IMR-90 (cell line): ENCODE measurements around the gene ALDOA. TPM values are rescaled to one million over a fixed set of nuclear protein-coding genes. Genes with fewer than 3 reads are reported as not detected.

ENCODE experiments used
- ATAC-seq: fragments of 200-7000 bp; cut with Tn5 transposase; 2 replicates; pipeline ENCODE4 v1.9.1; 2020; ENCODE audit warnings: low read depth, mild to moderate bottlenecking, moderate library complexity
- BruUV-seq: library from RNA; stranded (reverse); fragments of 400-500 nt; replicated peaks from 2 replicates; lab custom pipeline; 2021; lab: Mats Ljungman, UMichigan
- CTCF ChIA-PET: fragments of 300-600 bp; formaldehyde crosslinking; extraction: SDS; loops from one replicate; lab custom pipeline; 2021; ENCODE audit warnings: antibody characterized with exemption; lab: Yijun Ruan, JAX
- POLR2A ChIA-PET: fragments of 300-600 bp; sonication (Branson Sonifier 250); formaldehyde crosslinking; loops from one replicate; lab custom pipeline; 2022; ENCODE audit warnings: antibody characterized with exemption; ENCODE audit not compliant: unreplicated experiment; lab: Charles Lee
- DNase-seq: peaks from one replicate; pipeline ENCODE4 v3.0.0; 2013
- H2AFZ ChIP-seq: replicated peaks from 2 replicates; pipeline ENCODE3; 2013; ENCODE audit warnings: low read length, mild to moderate bottlenecking; ENCODE audit not compliant: poor library complexity
- H2AK5ac ChIP-seq: 2 replicates; pipeline ENCODE4 v1.6.1; 2013; ENCODE audit warnings: low read depth, low read length, inconsistent platforms
- H2AK9ac ChIP-seq: replicated peaks from 2 replicates; pipeline ENCODE3; 2013; ENCODE audit warnings: mild to moderate bottlenecking, low read depth, low read length, moderate library complexity; ENCODE audit not compliant: poor library complexity
- H2BK120ac ChIP-seq: 2 replicates; pipeline ENCODE4 v1.6.1; 2013; ENCODE audit warnings: low read depth, low read length, inconsistent platforms
- H2BK15ac ChIP-seq: 3 replicates; pipeline ENCODE4 v1.6.1; 2013; ENCODE audit warnings: low read depth, low read length, inconsistent platforms
- H2BK20ac ChIP-seq: 2 replicates; pipeline ENCODE4 v1.6.1; 2013; ENCODE audit warnings: low read depth, mild to moderate bottlenecking, inconsistent platforms, low read length, moderate library complexity
- H2BK5ac ChIP-seq: 2 replicates; pipeline ENCODE4 v1.6.1; 2013; ENCODE audit warnings: mild to moderate bottlenecking, low read depth, low read length, inconsistent platforms; ENCODE audit not compliant: poor library complexity, severe bottlenecking
- H3K14ac ChIP-seq: replicated peaks from 2 replicates; pipeline ENCODE4 v1.6.1; 2013; ENCODE audit warnings: low read depth, low read length, inconsistent platforms
- H3K18ac ChIP-seq: 2 replicates; pipeline ENCODE4 v1.6.1; 2013; ENCODE audit warnings: low read depth, low read length, control low read depth
- H3K23ac ChIP-seq: 2 replicates; pipeline ENCODE4 v1.6.1; 2013; ENCODE audit warnings: low read depth, low read length, inconsistent platforms
- H3K27ac ChIP-seq: 2 replicates; pipeline ENCODE4 v1.5.1; 2013; ENCODE audit warnings: mild to moderate bottlenecking, control low read depth, low read length; ENCODE audit not compliant: insufficient read depth
- H3K27me3 ChIP-seq: 2 replicates; pipeline ENCODE4 v1.6.1; 2013; ENCODE audit warnings: low read length; ENCODE audit not compliant: control insufficient read depth, insufficient read depth
- H3K36me3 ChIP-seq: 2 replicates; pipeline ENCODE4 v1.6.1; 2013; ENCODE audit warnings: low read length, mixed read lengths; ENCODE audit not compliant: control insufficient read depth, insufficient read depth
- H3K4ac ChIP-seq: 2 replicates; pipeline ENCODE4 v1.6.1; 2013; ENCODE audit warnings: low read depth, low read length, inconsistent platforms
- H3K4me1 ChIP-seq: 2 replicates; pipeline ENCODE4 v1.6.1; 2013; ENCODE audit warnings: low read length, mixed read lengths; ENCODE audit not compliant: control insufficient read depth, insufficient read depth
- H3K4me2 ChIP-seq: 2 replicates; pipeline ENCODE4 v1.6.1; 2013; ENCODE audit warnings: low read depth, mild to moderate bottlenecking, control low read depth, low read length, moderate library complexity
- H3K4me3 ChIP-seq: 2 replicates; pipeline ENCODE4 v1.5.1; 2013; ENCODE audit warnings: low read depth, mild to moderate bottlenecking, control low read depth, low read length, moderate library complexity; ENCODE audit not compliant: insufficient read depth
- H3K56ac ChIP-seq: 2 replicates; pipeline ENCODE4 v1.6.1; 2013; ENCODE audit warnings: low read length, inconsistent platforms; ENCODE audit not compliant: insufficient read depth; ENCODE audit errors: extremely low read depth
- H3K79me1 ChIP-seq, 2 experiments: 2 replicates each; pipeline ENCODE4 v1.6.1; 2013; ENCODE audit warnings: low read length in 2 of 2, inconsistent platforms in 1 of 2, low read depth in 1 of 2
- H3K9ac ChIP-seq: 2 replicates; pipeline ENCODE4 v1.6.1; 2013; ENCODE audit warnings: low read depth, low read length, control low read depth
- H3K9me1 ChIP-seq: 2 replicates; pipeline ENCODE4 v1.6.1; 2013; ENCODE audit warnings: low read length, inconsistent platforms; ENCODE audit not compliant: insufficient read depth
- H3K9me3 ChIP-seq: 2 replicates; pipeline ENCODE4 v1.6.1; 2013; ENCODE audit warnings: low read length; ENCODE audit not compliant: control insufficient read depth, insufficient read depth
- H4K20me1 ChIP-seq: 2 replicates; pipeline ENCODE4 v1.6.1; 2013; ENCODE audit warnings: low read length, inconsistent platforms; ENCODE audit not compliant: insufficient read depth
- H4K5ac ChIP-seq: 2 replicates; pipeline ENCODE4 v1.6.1; 2013; ENCODE audit warnings: mild to moderate bottlenecking, low read depth, low read length, control low read depth
- H4K8ac ChIP-seq, 2 experiments: 2 replicates each; pipeline ENCODE4 v1.6.1; 2013; ENCODE audit warnings: low read depth in 2 of 2, low read length in 2 of 2, control low read depth in 1 of 2, inconsistent platforms in 1 of 2
- H4K91ac ChIP-seq: 2 replicates; pipeline ENCODE4 v1.6.1; 2013; ENCODE audit warnings: low read depth, low read length, inconsistent platforms; ENCODE audit not compliant: insufficient read depth
- BHLHE40 ChIP-seq: fragments of 150-350 bp; IDR thresholded peaks from 2 replicates; pipeline ENCODE4 v1.6.1; 2016; ENCODE audit warnings: mild to moderate bottlenecking, low read depth, low read length
- CEBPB ChIP-seq: IDR thresholded peaks from 2 replicates; pipeline ENCODE4 v1.6.1; 2012; ENCODE audit warnings: low read depth, low read length, improper control_type of control experiment
- CHD1 ChIP-seq: IDR thresholded peaks from 2 replicates; pipeline ENCODE4 v1.6.1; 2012; ENCODE audit warnings: low read depth, low read length, improper control_type of control experiment
- NFE2L2 ChIP-seq: fragments of 150-350 bp; IDR thresholded peaks from 2 replicates; pipeline ENCODE4 v1.6.1; 2016; ENCODE audit warnings: low read depth, mild to moderate bottlenecking, low read length
- POLR2A ChIP-seq: IDR thresholded peaks from 2 replicates; pipeline ENCODE4 v1.6.1; 2012; ENCODE audit warnings: mild to moderate bottlenecking, low read depth, low read length
- RCOR1 ChIP-seq: IDR thresholded peaks from 2 replicates; pipeline ENCODE4 v1.6.1; 2012; ENCODE audit warnings: mild to moderate bottlenecking, low read length, improper control_type of control experiment; ENCODE audit not compliant: insufficient replicate concordance
- RFX5 ChIP-seq: IDR thresholded peaks from 2 replicates; pipeline ENCODE4 v1.8.0; 2012; ENCODE audit warnings: low read depth, mild to moderate bottlenecking, low read length, moderate library complexity
- WGBS, 2 experiments: methylation state at CpG; one replicate each; pipeline versions ENCODE4 v1.1.5 to v1.1.7; 2013; ENCODE audit warnings: missing lambda C conversion rate in 2 of 2; ENCODE audit not compliant: insufficient read length in 1 of 2; ENCODE audit errors: extremely low coverage in 2 of 2; 5-methylcytosine and 5-hydroxymethylcytosine counted together
- dilution Hi-C: fragments of 300-500 bp; cut with HindIII; formaldehyde crosslinking; loops from one replicate; pipeline ENCODE4 v1.14.3; 2018; ENCODE audit warnings: low sequenced_read_pairs; ENCODE audit not compliant: unreplicated experiment
- in situ Hi-C: fragments of 300-500 bp; cut with MboI; formaldehyde crosslinking; loops from 3 replicates; pipeline ENCODE4 v1.14.3; 2019; ENCODE audit warnings: low sequenced_read_pairs, inconsistent platforms, mixed read lengths
- intact Hi-C: fragments of 100-400 bp; cut with micrococcal nuclease; formaldehyde crosslinking; loops from 2 replicates; pipeline ENCODE4 v1.10.0; 2022
- polyA plus RNA-seq, 3 experiments: library from polyadenylated mRNA; depleted of rRNA; stranded (reverse); fragments of >200 nt; gene quantifications; 2 replicates each; pipeline ENCODE4 v1.2.3, GENCODE V29; 2012; ENCODE audit warnings: low replicate concordance in 1 of 3
- total RNA-seq: library from RNA; depleted of rRNA; stranded (reverse); fragments of >200 nt; gene quantifications from 2 replicates; pipeline ENCODE4 v1.2.3, GENCODE V29; 2012
- TF ChIP-seq, protein P1 (sequence below): fragments of 150-350 bp; IDR thresholded peaks from 2 replicates; pipeline ENCODE4 v1.6.1; 2017; ENCODE audit warnings: mild to moderate bottlenecking, antibody characterized with exemption, low read length, low read depth
- TF ChIP-seq, protein P2 (sequence below): conservative IDR thresholded peaks from 2 replicates; pipeline ENCODE4 v1.5.1; 2012; ENCODE audit warnings: mild to moderate bottlenecking, low read depth, low read length, improper control_type of control experiment
- TF ChIP-seq, protein P3 (sequence below): fragments of 150-350 bp; IDR thresholded peaks from 2 replicates; pipeline ENCODE4 v1.6.1; 2016; ENCODE audit warnings: low read depth, mild to moderate bottlenecking, low read length, moderate library complexity, borderline replicate concordance

ALDOA gene
- total and polyA plus RNA-seq, 2 of the 4 experiments (the other 2 are of a cell fraction), result 1,697 to 1,990 TPM

DNA sequence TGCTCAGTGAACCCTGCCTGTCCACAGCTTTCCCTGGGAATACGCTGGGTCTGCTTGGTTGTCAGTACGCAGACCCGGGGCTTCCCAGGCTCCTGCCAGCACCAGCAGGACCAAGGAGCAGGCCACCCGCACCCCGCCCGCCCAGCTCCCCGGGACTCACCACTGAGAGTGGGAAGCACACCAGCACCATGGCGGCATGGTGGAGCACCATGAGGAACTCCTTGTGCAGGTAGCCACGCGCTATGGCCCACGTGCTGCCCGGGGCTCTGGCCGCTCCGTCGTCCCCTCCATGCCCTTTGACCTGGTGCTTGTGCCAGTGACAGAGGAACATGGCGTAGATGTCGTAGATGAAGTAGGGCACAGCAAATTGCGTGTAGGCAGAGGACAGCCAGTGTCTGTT, 39.1 kb upstream of the ALDOA start:
- ChIA-PET CTCF (no interaction called here), POLR2A (no interaction called here)
- Histone ChIP-seq H3K36me3 (no peaks in the 10 kb centered on the region), H3K9me1 (no peaks in the 10 kb centered on the region), H3K56ac (no peak overlapping the region), H4K91ac (no peak overlapping the region), H3K23ac (no peak overlapping the region), H2AFZ (no peak overlapping the region), H3K14ac (no peak overlapping the region), H2BK15ac (no peak overlapping the region), H2BK20ac (no peak overlapping the region), H3K4me2 (no peak overlapping the region), H3K27me3 (peaks cover 65% of the 10 kb centered on the region), H2BK5ac (no peak overlapping the region), H2AK9ac (no peak overlapping the region), H4K5ac (no peak overlapping the region), H3K9me3 (no peaks in the 10 kb centered on the region), H2BK120ac (no peak overlapping the region), H4K8ac (no peak overlapping the region), H2AK5ac (no peak overlapping the region), H3K79me1 (no peaks in the 10 kb centered on the region), H3K4me1 (no peaks in the 10 kb centered on the region), H3K4ac (no peak overlapping the region), H3K4me3 (no peak overlapping the region), H4K20me1 (peaks cover 9% of the 10 kb centered on the region; the same call in 1 of the 2 replicates), H3K9ac (no peak overlapping the region), H3K27ac (no peak overlapping the region), H3K18ac (no peak overlapping the region)
- TF ChIP-seq, protein P1, sequence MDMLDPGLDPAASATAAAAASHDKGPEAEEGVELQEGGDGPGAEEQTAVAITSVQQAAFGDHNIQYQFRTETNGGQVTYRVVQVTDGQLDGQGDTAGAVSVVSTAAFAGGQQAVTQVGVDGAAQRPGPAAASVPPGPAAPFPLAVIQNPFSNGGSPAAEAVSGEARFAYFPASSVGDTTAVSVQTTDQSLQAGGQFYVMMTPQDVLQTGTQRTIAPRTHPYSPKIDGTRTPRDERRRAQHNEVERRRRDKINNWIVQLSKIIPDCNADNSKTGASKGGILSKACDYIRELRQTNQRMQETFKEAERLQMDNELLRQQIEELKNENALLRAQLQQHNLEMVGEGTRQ, result no peak
- TF ChIP-seq, protein P2, sequence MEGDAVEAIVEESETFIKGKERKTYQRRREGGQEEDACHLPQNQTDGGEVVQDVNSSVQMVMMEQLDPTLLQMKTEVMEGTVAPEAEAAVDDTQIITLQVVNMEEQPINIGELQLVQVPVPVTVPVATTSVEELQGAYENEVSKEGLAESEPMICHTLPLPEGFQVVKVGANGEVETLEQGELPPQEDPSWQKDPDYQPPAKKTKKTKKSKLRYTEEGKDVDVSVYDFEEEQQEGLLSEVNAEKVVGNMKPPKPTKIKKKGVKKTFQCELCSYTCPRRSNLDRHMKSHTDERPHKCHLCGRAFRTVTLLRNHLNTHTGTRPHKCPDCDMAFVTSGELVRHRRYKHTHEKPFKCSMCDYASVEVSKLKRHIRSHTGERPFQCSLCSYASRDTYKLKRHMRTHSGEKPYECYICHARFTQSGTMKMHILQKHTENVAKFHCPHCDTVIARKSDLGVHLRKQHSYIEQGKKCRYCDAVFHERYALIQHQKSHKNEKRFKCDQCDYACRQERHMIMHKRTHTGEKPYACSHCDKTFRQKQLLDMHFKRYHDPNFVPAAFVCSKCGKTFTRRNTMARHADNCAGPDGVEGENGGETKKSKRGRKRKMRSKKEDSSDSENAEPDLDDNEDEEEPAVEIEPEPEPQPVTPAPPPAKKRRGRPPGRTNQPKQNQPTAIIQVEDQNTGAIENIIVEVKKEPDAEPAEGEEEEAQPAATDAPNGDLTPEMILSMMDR, result no peak
- TF ChIP-seq, protein P3, sequence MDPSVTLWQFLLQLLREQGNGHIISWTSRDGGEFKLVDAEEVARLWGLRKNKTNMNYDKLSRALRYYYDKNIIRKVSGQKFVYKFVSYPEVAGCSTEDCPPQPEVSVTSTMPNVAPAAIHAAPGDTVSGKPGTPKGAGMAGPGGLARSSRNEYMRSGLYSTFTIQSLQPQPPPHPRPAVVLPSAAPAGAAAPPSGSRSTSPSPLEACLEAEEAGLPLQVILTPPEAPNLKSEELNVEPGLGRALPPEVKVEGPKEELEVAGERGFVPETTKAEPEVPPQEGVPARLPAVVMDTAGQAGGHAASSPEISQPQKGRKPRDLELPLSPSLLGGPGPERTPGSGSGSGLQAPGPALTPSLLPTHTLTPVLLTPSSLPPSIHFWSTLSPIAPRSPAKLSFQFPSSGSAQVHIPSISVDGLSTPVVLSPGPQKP, result no peak
- no peak for TF ChIP-seq BHLHE40
- TF ChIP-seq NFE2L2, result no peak
- TF ChIP-seq RCOR1, result no peak
- TF ChIP-seq POLR2A, result no peak
- no peak for TF ChIP-seq CHD1
- no peak for TF ChIP-seq RFX5
- no peak for TF ChIP-seq CEBPB
- in situ Hi-C loops, result loop anchor here (10.0 kb wide), 1 partner anchor 332 kb away; no protein-coding TSS in a partner anchor
- WGBS, 2 experiments, result 79% methylated on average over 6 of the region's 18 CpGs; no CpG with 5 or more reads in 1 of the 2 experiments
- intact Hi-C loops, result no loop called here
- dilution Hi-C loops, result no loop called here
- BruUV-seq, result no TSS peak
- DNase-seq (no peak), ATAC-seq (no peak)
